ENCODE data around the gene SPAG17. TPM values are rescaled to one million over a fixed set of nuclear protein-coding genes. Genes with fewer than 3 reads are reported as not detected.

The SPAG17 gene
- total and polyA plus RNA-seq, 2 donors (not counting 1 experiment from before 2014, with no cell fraction given): not detected

DNA sequence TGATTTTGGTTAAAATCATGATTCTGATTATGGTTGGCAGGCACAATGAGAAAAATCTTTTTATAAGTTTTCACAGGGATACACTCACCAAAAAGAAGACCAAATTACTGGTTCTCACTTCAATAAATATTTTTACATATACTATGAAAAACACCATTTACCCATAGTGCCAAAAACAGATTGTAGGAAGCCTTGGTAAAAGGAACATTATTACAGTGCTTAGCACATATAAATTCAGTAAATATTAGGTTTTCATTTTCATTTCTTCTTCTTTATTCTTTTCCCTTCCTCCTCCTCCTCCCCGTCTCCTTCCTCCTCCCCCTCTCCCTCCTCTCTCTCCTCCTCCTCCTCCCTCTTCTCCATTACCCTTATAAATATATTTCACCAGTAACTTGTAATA lies 15.8 kb upstream of the SPAG17 start:
- Histone ChIP-seq H3K79me2 (ENCODE audit: control insufficient read depth, insufficient read depth, low read length) (no peaks in the 10 kb centered on the region), H2AFZ (ENCODE audit: insufficient read depth, low read depth, low read length, poor library complexity, severe bottlenecking) (no peak overlapping the region), H3K4me3 (ENCODE audit: control extremely low read depth in 1 of 5, extremely low read depth in 1 of 5, insufficient read depth in 1 of 5, low read depth in 2 of 5, low read length in 4 of 5) (no peak overlapping the region), H3K27me3 (replicated peaks in 1 of 4; ENCODE audit: control extremely low read depth in 1 of 4, control insufficient read depth in 3 of 4, insufficient read depth in 4 of 4, low read length in 3 of 4) (no peaks in the 10 kb centered on the region), H3K36me3 (replicated peaks in 1 of 2; ENCODE audit: control extremely low read depth in 1 of 2, control insufficient read depth in 1 of 2, extremely low read depth in 1 of 2, insufficient read depth in 2 of 2, low read length in 1 of 2) (no peaks in the 10 kb centered on the region), H4K20me1 (ENCODE audit: control insufficient read depth, insufficient read depth, low read length, poor library complexity, severe bottlenecking) (no peaks in the 10 kb centered on the region), H3K9me3 (ENCODE audit: control extremely low read depth in 1 of 3, control insufficient read depth in 2 of 3, insufficient read depth in 1 of 3, low read length in 2 of 3) (no peaks in the 10 kb centered on the region), H3K4me2 (replicated peaks; ENCODE audit: low read depth, low read length, poor library complexity, severe bottlenecking) (no peak overlapping the region), H3K9ac (ENCODE audit: low read length) (no peak overlapping the region), H3K27ac (ENCODE audit: low read length in 2 of 2) (no peak overlapping the region), H3K4me1 (ENCODE audit: control insufficient read depth in 2 of 2, insufficient read depth in 2 of 2, low read length in 2 of 2) (no peaks in the 10 kb centered on the region)
- Mint-ChIP-seq H3K9me3 (ENCODE audit: insufficient read depth) (no peaks in the 10 kb centered on the region), H3K4me3 (no peak overlapping the region), H3K27ac (no peak overlapping the region), H3K4me1 (no peaks in the 10 kb centered on the region), H3K27me3 (peaks cover 3% of the 10 kb centered on the region)
- ChIA-PET POLR2A (no interaction called here), CTCF (no interaction called here)
- no CpG with 5 or more reads among the region's 1 CpG for WGBS (ENCODE audit: insufficient coverage)
- DNase-seq: no peak
- intact Hi-C loops (cut with micrococcal nuclease): no loop called here
- TF ChIP-seq, protein P1, sequence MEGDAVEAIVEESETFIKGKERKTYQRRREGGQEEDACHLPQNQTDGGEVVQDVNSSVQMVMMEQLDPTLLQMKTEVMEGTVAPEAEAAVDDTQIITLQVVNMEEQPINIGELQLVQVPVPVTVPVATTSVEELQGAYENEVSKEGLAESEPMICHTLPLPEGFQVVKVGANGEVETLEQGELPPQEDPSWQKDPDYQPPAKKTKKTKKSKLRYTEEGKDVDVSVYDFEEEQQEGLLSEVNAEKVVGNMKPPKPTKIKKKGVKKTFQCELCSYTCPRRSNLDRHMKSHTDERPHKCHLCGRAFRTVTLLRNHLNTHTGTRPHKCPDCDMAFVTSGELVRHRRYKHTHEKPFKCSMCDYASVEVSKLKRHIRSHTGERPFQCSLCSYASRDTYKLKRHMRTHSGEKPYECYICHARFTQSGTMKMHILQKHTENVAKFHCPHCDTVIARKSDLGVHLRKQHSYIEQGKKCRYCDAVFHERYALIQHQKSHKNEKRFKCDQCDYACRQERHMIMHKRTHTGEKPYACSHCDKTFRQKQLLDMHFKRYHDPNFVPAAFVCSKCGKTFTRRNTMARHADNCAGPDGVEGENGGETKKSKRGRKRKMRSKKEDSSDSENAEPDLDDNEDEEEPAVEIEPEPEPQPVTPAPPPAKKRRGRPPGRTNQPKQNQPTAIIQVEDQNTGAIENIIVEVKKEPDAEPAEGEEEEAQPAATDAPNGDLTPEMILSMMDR (IDR thresholded peaks at IDR 0.05): no peak
- no peak for TF ChIP-seq EZH2 (IDR thresholded peaks at IDR 0.05; ENCODE audit: borderline replicate concordance, insufficient read depth, low read depth, low read length, poor library complexity, severe bottlenecking)
- no peak for ATAC-seq (ENCODE audit: low read depth)

DNA sequence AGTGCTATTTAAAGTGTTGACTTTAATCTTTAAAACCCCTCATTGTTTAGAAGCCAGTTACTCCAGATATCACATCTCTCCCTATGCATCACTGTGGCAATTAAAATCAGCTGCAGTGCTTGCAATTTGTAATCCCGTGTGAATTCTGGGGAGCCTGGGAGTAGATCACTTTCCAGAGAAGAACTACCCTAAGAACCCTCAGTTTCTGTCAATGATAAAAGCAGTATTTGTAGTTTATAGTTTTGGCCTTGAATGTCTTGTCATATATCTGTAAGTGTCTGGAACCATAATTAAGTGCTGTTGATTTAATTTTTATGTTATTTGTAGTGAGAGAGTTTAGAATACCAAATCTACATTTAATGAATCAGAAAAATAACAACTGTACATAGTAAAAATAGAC lies 5.5 kb upstream of the SPAG17 start:
- peaks cover 7% of the 10 kb centered on the region for H3K27me3 Mint-ChIP-seq
- H3K4me2 ChIP-seq (replicated peaks; ENCODE audit: low read depth, low read length, poor library complexity, severe bottlenecking): no peak overlapping the region
- no peak overlapping the region for H2AFZ ChIP-seq (ENCODE audit: insufficient read depth, low read depth, low read length, poor library complexity, severe bottlenecking)
- no peak overlapping the region for H3K27ac ChIP-seq (ENCODE audit: low read length in 2 of 2)
- intact Hi-C loops (cut with micrococcal nuclease): no loop called here
- no CpG with 5 or more reads among the region's 1 CpG for WGBS (ENCODE audit: insufficient coverage)
- no peak overlapping the region for H3K4me3 ChIP-seq (ENCODE audit: control extremely low read depth in 1 of 5, extremely low read depth in 1 of 5, insufficient read depth in 1 of 5, low read depth in 2 of 5, low read length in 4 of 5)
- ATAC-seq (ENCODE audit: low read depth) (no peak), DNase-seq (no peak)
- H3K4me1 ChIP-seq (ENCODE audit: control insufficient read depth in 2 of 2, insufficient read depth in 2 of 2, low read length in 2 of 2): no peaks in the 10 kb centered on the region
- no peaks in the 10 kb centered on the region for H4K20me1 ChIP-seq (ENCODE audit: control insufficient read depth, insufficient read depth, low read length, poor library complexity, severe bottlenecking)
- H3K79me2 ChIP-seq (ENCODE audit: control insufficient read depth, insufficient read depth, low read length): no peaks in the 10 kb centered on the region
- H3K27ac Mint-ChIP-seq: no peak overlapping the region
- peaks cover 0 to 8% (median 0%) of the 10 kb centered on the region in 3 donors for H3K9me3 ChIP-seq (ENCODE audit: control extremely low read depth in 1 of 3, control insufficient read depth in 2 of 3, insufficient read depth in 1 of 3, low read length in 2 of 3)
- H3K27me3 ChIP-seq (replicated peaks in 1 of 4; ENCODE audit: control extremely low read depth in 1 of 4, control insufficient read depth in 3 of 4, insufficient read depth in 4 of 4, low read length in 3 of 4): peaks cover 0 to 2% (median 0%) of the 10 kb centered on the region in 4 experiments
- no peak for TF ChIP-seq EZH2 (IDR thresholded peaks at IDR 0.05; ENCODE audit: borderline replicate concordance, insufficient read depth, low read depth, low read length, poor library complexity, severe bottlenecking)
- TF ChIP-seq, protein P1 (IDR thresholded peaks at IDR 0.05): no peak
- no peaks in the 10 kb centered on the region for H3K36me3 ChIP-seq (replicated peaks in 1 of 2; ENCODE audit: control extremely low read depth in 1 of 2, control insufficient read depth in 1 of 2, extremely low read depth in 1 of 2, insufficient read depth in 2 of 2, low read length in 1 of 2)
- ChIA-PET POLR2A (no interaction called here), CTCF (no interaction called here)
- no peak overlapping the region for H3K4me3 Mint-ChIP-seq
- peaks cover 5% of the 10 kb centered on the region for H3K9me3 Mint-ChIP-seq (ENCODE audit: insufficient read depth)
- no peaks in the 10 kb centered on the region for H3K4me1 Mint-ChIP-seq
- no peak overlapping the region for H3K9ac ChIP-seq (ENCODE audit: low read length)

All from B cell (primary cell).